Fibroblast of skin of right biceps (primary cell): ENCODE data around the gene GNAO1.

Source experiments
- DNase-seq: peaks from one replicate; pipeline ENCODE4 v3.0.0-alpha.2; 2013

Gene GNAO1

DNA sequence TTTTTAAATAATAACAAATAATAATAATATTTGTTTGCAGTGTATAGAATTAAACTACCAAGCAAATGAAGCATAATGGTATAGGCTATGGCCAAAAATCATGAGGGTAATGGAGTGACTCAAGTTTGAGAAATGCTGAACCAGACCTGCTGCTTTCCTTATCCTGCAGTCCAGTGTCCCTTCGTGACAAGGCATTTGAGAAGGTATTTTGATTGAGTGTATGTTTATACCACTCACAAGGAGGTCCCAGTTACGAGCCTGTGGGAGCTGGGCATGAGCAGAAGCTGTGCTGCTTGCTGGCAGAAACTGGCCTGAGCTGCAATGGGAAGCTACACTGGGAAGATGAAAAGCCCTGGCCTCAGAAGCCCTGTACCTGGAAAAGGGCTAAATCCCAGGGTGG is 50.3 kb downstream of the GNAO1 start:
- DNase-seq, result peak; percentile 20

DNA sequence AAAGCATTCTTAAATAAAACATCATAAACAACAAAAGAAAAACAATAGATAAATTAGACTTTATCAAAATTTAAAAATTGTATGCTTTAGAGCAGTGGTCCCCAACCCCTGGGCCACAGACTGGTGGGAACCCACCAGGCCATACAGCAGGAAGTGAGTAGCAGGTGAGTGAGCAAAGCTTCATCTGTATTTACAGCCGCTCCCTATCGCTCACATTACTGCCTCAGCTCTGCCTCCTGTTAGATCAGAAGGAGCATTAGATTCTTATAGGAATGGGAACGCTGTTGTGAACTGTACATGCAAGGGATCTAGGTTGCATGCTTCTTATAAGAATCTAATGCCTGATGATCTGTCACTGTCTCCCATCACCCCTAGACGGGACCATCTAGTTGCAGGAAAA is 51.5 kb downstream of the GNAO1 start:
- DNase-seq, result no peak

DNA sequence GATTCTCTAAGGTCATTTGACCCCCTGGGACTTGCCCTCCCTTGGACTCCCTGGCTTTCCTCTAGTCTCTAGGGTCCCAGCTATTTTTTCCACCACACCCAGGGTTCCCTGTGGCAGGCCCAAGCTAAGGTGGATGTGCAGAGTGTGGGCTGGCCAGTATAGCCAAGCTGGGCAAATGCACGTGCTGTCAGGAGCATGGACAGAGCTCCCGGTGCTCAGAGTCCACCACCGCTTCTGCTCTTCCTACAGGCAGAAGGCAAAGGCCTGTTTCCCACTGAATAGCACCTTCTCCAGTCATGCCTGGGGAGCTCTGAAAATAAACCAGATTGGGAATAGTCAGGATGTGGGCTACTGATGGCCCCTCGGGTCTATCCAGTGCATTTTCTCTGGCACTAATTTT is 53.3 kb downstream of the GNAO1 start:
- DNase-seq, result no peak

DNA sequence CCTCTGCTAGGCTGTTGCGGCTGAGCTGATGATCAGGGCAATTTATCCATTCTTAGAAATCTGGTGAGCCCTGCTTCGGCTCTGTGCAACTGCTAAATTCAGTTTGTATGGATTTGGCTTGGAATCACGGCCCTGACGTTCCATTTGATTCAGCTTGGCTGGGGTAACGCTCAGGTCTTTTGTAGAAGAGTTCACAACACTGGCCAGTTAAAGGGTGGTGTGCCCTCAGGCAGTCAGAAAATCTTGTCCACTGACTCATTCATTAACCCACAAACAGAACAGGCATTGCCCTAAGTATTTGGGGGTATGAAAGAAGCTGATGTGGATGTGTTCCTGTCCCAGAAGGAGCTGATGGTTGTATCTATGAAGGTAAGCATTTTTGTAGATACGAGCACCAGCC is 53.9 kb downstream of the GNAO1 start:
- DNase-seq, result peak; percentile 10

DNA sequence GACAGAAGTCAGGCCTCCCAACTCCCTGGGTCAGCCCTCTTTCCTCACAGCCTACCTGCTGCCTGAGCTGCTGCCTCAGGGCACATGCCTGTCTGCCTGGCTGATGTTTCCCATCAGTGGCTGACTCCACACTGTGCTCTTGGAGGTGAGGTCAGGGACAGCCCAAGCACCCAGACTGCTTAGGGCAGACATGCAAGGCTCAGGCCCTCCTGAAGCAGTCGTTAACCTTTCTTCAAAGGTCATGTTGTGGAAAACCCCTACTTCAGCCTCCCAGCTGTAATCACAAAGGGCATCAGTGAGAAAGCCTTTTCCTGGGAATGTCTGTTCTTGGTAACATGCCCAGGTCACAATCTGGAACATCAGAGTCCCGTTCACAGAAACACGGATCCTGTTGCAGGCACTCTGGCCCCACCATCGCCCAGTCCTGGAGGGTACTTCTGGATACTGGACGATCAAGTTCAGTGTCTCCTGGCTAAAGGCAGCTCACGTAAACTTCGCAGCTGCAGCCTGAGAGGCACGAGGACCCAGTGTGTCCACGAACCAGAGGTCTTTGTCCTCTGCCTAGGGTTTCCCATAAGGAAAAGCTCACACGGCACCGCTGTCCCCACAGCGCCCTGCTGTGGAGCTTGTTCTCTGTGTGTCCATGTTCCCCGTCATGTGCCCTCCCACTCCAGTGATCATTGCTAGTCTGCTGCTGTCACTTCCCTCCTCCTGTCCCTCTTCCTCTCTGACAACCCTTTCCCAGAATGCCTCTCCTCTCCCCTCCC is 54.9 kb downstream of the GNAO1 start:
- peak; percentile 7 for DNase-seq

DNA sequence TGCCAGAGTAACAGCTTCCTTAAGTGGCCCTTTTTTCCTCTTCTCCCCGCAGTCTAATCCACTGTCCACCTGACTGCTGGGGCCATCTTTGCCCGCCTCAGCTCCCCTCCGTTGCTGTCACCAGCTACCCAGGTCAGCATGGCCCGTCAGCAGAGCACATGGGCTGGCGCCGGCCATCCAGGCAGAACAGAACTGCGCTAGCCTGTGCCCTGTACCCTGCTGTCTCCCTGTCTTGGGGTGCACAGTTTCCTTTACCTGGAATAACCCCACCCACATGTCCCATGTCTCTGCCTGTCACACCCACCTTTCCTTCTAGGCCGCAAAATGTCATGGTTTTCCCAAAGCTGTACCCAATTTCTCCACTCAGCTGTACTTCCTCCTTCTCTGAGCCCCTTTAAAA is 55.7 kb downstream of the GNAO1 start:
- DNase-seq, result no peak

DNA sequence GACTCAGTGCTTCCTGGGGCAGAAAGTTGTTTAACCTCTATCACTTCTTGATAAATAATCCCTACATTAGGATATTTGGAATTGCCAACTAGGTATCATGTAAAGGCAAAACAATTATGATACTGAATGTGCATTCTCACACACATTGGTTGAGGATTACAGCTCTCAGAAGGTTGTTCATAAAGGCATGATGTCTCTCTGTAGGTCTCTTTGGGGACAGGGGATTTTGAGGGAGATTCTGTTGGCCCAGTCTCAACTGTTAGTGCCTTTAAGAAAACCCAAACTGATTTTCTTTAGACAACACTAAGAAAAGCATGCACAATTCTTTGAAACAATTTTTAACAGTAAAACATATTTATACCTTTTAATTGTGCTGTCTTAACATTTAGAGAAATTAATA is 56.5 kb downstream of the GNAO1 start:
- no peak for DNase-seq

DNA sequence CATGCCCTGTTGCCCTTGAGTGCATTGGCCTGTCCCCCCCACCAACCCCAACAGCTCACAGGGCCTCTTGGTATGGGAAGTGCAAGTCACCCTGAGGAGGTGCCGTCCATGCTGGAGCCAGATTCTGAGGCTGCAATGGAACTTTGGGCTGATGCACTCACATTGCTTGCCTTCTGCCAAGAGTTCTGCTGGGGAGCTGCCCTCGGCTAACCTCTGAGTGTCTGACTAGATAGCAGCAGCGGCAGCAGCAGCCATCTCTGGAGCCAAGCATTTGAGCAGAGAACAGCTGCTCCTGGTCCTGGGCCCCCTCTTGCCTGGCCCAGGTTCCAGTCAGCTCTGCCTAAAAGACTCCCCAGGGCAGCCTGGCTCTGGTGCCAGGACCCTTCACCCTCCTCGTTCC is 61.5 kb downstream of the GNAO1 start:
- DNase-seq, result no peak

DNA sequence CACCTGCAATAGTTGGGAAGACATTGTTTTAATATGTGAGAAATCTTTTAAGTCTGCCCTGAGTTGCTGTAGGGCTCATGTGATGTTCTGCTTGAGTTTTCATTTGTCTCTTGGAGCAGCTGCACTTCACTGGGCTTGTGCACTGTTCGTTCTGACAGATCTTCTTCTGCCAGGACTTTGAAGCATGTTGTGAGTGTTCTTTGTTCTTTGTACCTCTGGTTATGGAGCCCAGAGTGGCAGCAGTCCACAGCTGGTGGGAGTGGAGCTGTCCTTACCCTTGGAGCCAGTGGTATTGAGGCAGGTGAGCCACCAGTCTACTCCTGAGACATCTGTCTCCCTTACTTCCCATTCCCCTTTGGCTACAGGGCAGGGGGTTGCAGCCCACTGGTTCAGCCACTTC is 64.6 kb downstream of the GNAO1 start:
- no peak for DNase-seq

DNA sequence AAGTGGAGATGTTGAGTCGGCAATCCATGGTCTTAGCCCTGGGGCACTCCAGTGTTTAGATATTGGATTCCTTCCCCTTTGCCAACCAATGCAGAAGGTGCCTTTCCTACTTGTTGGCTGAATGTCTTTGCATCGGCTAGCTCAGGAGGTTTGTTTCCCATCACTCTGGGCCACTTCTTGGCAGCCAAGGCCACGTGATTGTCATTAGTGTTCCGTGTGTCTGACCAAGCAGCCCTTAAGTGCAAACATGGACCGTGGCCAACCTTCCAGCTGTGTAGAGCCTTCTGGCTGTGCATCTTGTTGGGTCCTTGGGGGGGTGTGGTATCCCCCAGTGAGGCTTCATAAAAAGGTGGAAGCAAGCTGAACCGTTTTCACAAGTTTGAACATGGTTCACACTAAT is 66.0 kb downstream of the GNAO1 start:
- DNase-seq, result no peak

DNA sequence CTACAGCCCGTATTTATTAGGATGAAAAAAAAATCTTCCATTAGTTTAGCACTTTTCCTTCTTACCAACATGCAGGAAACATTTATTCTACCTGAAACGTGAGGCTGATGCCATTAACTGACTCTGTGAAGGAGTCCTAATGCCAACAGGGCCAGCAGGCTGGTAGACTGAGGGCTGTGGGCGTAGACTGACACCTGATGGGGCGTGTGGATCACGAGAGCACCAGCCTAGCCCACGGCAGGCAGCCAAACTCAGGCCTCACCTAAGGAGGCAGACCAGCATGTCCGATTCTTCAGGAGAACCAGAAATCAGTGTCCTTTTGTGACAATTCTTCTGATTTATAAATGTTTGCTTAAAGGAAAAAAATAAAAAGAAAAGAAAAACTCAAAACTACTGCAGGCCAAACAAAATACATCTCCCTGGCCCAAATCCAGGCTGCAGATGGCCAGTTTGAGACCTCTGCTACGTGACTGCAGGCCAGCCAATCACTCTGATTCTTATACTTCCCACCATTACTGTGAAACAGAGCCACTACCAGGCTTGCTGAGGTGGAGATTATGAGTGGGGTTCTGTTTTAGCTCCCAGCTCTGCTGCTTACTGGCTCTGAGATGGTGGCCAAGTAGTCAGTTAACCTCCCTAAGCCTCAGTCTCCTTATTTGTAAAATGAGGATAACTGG is 66.5 kb downstream of the GNAO1 start:
- no peak for DNase-seq

DNA sequence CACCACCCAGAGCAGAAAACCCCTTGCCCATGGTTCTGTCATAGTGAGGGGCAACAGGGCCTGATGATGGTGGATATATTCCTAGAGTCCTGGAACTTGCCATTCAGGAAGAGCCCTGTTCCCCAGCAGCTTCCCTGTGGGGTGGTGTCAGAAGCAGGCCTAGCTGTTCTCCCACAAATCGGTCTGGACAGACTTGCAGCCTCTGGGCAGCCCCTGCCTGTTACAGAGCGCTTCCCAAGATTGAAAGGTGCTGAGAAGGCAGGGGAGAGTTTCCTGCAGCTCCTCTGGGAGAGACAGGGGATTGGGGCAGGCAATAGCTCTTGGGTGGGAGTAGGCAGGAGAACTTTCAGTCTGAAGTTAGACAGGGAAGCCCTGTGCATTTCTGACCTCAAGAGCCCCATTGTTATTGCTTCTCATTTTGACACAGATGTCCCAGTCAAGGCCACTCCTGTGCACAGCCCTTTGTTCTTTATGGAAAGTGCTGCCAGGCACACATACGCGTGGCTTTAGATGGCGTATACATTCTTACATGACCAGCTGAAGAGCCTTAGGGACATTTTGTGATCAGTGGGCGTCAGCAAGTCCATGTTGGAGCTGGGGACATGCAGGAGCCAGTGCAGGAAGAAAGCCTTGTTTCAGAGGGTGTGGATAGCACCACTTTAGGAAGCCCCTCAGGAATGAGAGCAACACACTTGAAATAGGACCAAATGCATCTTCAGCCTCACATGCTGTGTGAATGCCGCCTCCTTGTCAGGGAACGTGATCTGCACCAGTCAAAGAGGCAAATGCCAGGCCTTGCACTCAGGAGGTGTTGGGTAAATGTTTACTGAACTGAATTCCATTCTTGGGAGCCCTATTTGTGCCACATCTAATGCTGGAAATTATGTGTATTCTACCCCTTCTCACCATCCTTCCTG is 67.5 kb downstream of the GNAO1 start:
- DNase-seq, result no peak

DNA sequence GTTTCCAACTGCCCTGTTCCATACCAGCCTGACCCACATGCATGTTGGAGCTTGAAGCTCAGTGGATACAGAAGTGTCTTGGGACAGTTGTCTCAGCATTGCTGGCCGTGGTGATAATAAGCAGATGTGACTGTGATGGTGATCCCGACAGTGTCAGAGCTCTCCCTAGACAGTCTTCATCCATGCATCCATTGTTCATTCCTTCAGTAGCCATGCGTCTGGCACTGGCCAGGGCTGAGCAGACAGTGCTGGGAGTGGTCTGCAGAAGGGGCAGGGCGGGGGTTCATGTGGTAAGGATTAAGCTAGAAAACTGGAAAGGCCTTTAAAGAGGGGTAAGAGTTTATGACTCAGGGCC is 68.1 kb downstream of the GNAO1 start:
- DNase-seq, result no peak

DNA sequence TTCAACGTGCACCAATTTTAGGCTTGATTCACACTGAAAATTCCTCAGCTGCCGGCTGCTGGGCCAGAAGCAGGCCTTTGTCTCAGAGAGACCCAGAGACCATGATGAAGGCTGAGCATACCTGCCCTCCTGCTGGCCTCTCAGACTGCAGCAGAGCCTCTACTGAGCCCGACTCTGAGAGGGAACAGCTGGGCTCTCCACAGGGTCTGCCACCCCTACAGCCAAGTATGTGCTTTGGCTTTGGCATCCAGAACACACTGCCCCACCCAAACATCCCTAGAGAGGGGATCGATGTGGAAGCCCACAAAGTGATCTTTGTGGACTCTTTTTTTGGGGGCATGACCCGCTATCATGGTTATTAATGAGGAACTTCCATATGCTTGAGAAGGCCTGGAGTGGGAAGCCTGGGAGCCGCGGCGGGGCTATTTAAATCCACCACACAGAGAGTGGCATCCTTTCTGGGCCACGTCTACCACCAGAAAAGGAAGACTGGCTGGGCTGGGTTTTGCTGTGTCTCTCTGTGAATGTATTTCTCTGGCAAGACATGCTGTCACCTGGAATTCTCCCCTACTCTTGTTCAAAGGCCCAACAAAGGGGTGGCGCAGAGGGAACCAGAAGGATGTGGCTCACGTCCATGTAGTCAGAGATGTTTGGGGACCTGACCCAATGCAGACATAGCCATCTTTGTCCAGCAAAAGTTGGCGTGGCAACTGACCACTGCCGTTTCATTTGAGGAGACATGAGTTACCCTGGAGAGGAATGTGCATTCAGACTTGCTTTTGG is 69.3 kb downstream of the GNAO1 start:
- no peak for DNase-seq

DNA sequence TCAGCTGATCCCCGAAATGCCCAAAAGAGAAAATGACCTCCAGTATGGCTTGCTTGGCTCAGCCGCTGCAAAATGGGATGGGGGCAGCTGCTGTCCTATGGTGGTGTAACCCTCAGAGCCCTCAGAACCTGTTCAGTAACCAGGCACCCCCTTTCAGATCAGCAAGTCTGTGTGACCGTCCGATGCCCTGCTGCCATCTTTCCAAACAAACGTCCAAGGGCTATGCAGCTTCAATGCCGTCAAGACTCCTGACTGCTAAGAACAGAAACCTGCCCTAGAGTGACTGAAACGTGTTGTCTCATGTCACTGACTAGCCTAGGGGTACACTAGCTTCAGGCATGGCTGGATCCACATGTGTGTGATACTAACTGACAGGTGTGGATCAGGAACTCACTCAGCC is 70.4 kb downstream of the GNAO1 start:
- no peak for DNase-seq

DNA sequence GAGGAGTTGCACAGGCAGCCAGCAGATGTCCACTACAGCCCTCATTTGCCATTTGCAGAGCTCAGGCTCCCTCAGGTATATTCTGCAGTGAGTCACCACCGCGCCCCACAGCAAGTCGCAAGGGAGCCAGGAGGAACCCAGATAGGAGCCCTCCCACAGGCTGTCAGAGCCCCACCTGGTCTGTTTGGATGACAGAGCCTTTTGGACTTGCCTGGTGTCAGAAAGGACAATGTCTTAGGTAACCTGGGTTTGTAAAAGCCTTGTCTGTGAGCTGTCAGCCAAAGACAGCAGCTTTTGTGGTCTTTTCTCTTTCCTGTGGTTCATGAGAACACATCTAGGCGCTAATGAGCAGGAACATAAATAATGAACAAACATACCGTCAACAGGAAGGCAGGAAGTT is 70.9 kb downstream of the GNAO1 start:
- DNase-seq, result no peak

DNA sequence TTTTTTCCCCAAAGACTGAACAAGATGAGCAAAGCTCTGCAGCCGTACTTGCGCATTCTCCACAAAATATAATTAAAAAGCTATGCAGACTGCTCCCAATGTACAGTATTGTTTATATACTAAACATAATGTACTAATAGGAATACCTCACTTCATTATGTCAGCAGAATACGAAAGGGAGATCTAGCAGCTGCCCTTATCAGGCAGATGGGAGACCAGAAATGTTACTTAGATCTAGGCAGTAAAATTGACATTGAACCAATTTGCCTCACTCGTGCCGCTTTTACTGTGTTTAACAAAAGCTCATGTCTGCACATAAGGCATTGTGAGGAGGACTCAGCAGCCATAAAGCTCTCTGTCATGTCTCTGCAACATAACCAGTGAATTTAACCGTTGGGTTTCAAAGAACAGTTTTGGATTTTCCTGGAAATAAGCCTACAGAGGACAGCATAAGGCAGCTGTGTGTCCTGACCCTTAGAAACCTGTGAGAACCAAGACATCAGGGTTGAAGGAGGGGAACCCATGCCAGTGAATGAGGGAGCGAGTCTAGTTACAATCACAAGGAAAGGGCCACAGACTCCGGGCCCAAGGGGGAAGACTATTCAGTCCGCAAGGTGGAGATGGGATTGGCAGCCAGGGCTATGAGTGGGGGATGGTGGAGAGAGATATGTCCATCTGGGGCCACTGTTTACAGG is 71.4 kb downstream of the GNAO1 start:
- no peak for DNase-seq

DNA sequence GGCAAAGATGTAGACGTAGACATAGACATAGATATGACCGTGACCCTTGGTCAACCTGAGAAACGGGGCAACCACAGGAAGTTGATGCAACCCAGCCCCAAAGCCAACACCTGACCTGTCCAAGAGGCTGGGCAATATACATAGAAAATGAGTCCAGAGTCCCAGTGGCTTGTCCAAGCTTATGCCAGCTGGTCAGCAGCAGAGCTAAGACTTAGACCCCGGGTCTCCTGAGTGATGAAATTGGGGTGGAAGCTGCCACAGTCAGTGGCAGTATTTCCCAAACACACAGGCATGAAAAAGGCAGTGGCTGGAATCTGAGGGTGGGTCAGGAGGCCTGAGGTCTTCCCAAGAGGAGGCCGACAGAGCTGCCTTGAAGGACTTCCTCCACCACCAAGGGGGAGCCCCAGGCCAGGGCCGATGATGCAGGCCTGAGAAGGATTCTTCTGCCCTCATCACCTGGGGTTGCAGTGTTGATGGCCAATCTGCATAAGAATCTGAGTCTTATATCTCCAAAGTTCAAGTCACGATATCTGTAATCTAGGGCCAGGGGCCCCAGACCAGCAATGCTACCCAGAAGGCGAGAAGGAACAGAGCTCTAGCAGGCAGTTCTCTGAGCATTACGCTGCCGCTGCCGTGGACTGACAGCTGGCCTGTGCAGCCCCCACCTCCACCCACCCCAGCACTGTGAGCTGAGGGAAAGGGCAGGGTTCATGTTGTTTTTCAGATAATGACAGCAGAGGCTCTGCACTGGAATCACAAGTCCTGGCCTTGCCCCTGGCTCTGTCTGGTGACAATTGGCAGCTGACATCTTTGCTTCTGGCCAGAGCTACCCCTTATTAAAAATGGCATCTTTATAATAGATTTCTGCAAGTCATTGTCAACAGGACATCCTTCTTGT is 72.7 kb downstream of the GNAO1 start:
- no peak for DNase-seq

DNA sequence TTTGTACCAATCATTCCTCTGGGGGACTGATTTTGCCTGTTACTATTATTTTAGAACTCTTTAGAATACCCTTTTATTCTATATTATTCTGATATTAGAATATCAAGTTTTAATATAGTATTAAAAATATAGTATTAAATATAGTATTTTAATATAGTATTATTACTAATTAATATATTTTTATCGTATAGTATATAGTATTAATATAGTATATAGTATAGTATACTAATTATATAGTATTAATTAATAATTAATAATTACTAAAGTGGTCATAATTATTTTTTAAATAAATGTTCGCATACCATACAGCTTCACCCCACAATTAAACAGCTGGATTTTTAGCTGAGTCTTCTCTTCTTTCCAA is 73.3 kb downstream of the GNAO1 start:
- no peak for DNase-seq

DNA sequence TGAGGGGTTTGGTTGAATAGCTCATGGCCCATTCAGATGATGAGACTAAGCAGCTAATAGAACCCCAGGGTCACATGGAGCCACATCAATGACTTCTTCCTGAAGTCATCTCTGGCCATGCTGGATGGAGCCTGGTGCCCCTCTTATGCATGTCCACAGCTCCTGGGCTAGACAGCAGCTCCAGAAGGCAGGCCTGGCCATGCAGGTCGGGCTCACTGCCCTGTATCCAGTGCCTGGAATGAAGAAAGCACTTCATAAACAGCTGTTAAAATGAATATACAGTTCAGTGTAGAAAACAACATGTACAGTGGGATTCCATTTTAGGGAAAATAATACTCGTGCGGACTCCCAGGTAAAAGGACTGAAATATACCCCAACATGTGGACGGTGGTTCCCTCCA is 73.9 kb downstream of the GNAO1 start:
- no peak for DNase-seq

DNA sequence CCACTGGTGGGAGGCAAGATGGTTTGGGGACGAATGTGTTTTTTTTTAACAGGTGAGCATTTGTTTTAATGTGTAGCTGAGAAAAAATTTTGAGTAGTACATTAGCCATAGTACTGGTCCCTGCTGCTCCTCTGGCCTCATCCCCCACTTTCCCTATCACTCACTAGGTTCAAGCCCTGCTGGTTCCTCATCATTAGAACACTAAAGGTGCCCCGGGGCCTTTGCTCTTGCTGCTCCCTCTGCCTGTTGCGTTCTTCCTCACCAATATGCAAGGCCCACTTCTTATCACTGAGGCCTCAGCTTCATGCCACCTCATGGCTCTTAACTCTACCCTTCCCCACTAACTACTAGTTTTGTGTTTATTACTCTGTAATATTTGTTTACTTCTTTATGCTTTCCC is 74.5 kb downstream of the GNAO1 start:
- DNase-seq, result no peak
